PC-3 (cell line): ENCODE measurements around the gene ANP32A. TPM values are rescaled to one million over a fixed set of nuclear protein-coding genes. Genes with fewer than 3 reads are reported as not detected.

Experiments
- ATAC-seq: fragments of 200-7000 bp; cut with Tn5 transposase; 2 replicates; pipeline ENCODE4 v1.9.1; 2020; ENCODE audit warnings: mild to moderate bottlenecking, moderate library complexity
- BruUV-seq: library from RNA; stranded (reverse); fragments of 400-500 nt; replicated peaks from 2 replicates; lab custom pipeline; 2021; lab: Mats Ljungman, UMichigan
- CTCF ChIA-PET: fragments of 300-600 bp; sonication (Branson Sonifier 250); formaldehyde crosslinking; loops from one replicate; lab custom pipeline; 2022; ENCODE audit warnings: antibody characterized with exemption; lab: Charles Lee
- POLR2A ChIA-PET: fragments of 300-600 bp; sonication (Branson Sonifier 250); formaldehyde crosslinking; loops from one replicate; lab custom pipeline; 2022; ENCODE audit warnings: antibody characterized with exemption; ENCODE audit not compliant: unreplicated experiment; lab: Charles Lee
- DNase-seq: peaks from one replicate; pipeline ENCODE4 v3.0.0-alpha.2; 2015
- H2AFZ ChIP-seq: fragments of 300-600 bp; sonication (generic); 2 replicates; pipeline ENCODE4 v1.6.0; 2016; ENCODE audit warnings: antibody characterized with exemption, low read length
- H3F3A ChIP-seq: fragments of 300-600 bp; sonication (generic); one replicate; pipeline ENCODE4 v1.6.0; 2017; ENCODE audit warnings: antibody characterized with exemption, low read length, control low read depth, mild to moderate bottlenecking; ENCODE audit not compliant: unreplicated experiment
- H3K27ac ChIP-seq: fragments of 300-600 bp; sonication (generic); 2 replicates; pipeline ENCODE4 v1.5.1; 2016; ENCODE audit warnings: mild to moderate bottlenecking, low read length
- H3K27me3 ChIP-seq: fragments of 300-600 bp; sonication (generic); 2 replicates; pipeline ENCODE4 v1.6.1; 2016; ENCODE audit warnings: low read length, mixed read lengths
- H3K36me3 ChIP-seq: fragments of 300-600 bp; sonication (generic); 2 replicates; pipeline ENCODE4 v1.6.1; 2016; ENCODE audit warnings: low read depth, mixed run types, low read length, mixed read lengths
- H3K4me1 ChIP-seq: fragments of 300-600 bp; sonication (generic); 2 replicates; pipeline ENCODE4 v1.5.1; 2016; ENCODE audit warnings: low read length; ENCODE audit not compliant: insufficient read depth
- H3K4me2 ChIP-seq: fragments of 300-600 bp; sonication (generic); 2 replicates; pipeline ENCODE4 v1.6.0; 2016; ENCODE audit warnings: low read length
- H3K4me3 ChIP-seq: fragments of 300-600 bp; sonication (generic); 2 replicates; pipeline ENCODE4 v1.5.1; 2016; ENCODE audit warnings: mild to moderate bottlenecking, low read length, mixed read lengths
- H3K79me2 ChIP-seq: fragments of 300-600 bp; sonication (generic); 2 replicates; pipeline ENCODE4 v1.6.1; 2017; ENCODE audit warnings: low read length, mixed read lengths
- H3K9ac ChIP-seq: fragments of 300-600 bp; sonication (generic); 2 replicates; pipeline ENCODE4 v1.6.0; 2016; ENCODE audit warnings: mild to moderate bottlenecking, low read length
- H3K9me2 ChIP-seq: fragments of 300-600 bp; sonication (generic); replicated peaks from 2 replicates; pipeline ENCODE4 v1.6.1; 2016; ENCODE audit warnings: mixed run types, low read length, mixed read lengths
- H3K9me3 ChIP-seq: fragments of 300-600 bp; sonication (generic); 2 replicates; pipeline ENCODE4 v1.6.1; 2016; ENCODE audit warnings: low read length, mixed read lengths
- H4K20me1 ChIP-seq: fragments of 300-600 bp; sonication (generic); 2 replicates; pipeline ENCODE4 v1.6.1; 2016; ENCODE audit warnings: low read length, mixed read lengths
- EZH2 ChIP-seq: fragments of 300-600 bp; sonication (generic); IDR thresholded peaks from one replicate; pipeline ENCODE4 v1.6.1; 2017; ENCODE audit warnings: antibody characterized with exemption, mild to moderate bottlenecking, low read length; ENCODE audit not compliant: unreplicated experiment
- EZH2phosphoT487 ChIP-seq: fragments of 300-600 bp; sonication (generic); IDR thresholded peaks from 2 replicates; pipeline ENCODE4 v1.6.1; 2018; ENCODE audit warnings: mild to moderate bottlenecking, antibody characterized with exemption, low read length, borderline replicate concordance
- intact Hi-C: fragments of 100-400 bp; cut with micrococcal nuclease; formaldehyde crosslinking; loops from 2 replicates; pipeline ENCODE4 v1.9.0; 2023
- total RNA-seq: library from RNA; depleted of rRNA; stranded (reverse); fragments of >200 nt; gene quantifications from 2 replicates; pipeline ENCODE4 v1.2.3, GENCODE V29; 2014
- TF ChIP-seq, protein P1 (sequence below): fragments of 300-600 bp; sonication (generic); conservative IDR thresholded peaks from 2 replicates; pipeline ENCODE4 v1.5.1; 2017; ENCODE audit warnings: antibody characterized with exemption, low read depth, mild to moderate bottlenecking, low read length

The ANP32A gene
- total RNA-seq, 1 experiment from 2014 or later, result 106 TPM

- BruUV-seq, result no TSS peak
- CTCF ChIA-PET, result no interaction called here
Measured at GRCh38 chr15:68775671-68776476, 44.8 kb downstream of the ANP32A start.

DNA sequence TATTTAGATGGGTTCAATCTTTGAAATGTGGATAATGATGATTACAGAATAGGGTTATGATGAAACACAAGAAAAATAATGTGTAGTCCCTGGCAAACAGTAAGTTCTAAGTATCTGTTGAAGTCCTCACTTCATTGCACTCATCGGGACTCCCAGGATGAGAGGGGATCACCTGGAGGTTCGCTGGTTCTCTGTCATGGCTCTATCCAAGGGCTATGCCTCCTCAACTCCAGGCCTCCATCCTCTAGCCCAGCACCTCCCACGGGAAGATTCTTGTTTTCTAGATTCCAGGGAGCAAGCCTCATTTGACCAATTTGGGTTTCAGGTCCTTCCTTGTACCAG, 45.5 kb downstream of the ANP32A start:
- Histone ChIP-seq H3K36me3 (peaks cover 17% of the 10 kb centered on the region; the same call in 1 of the 2 replicates), H3K4me2 (no peak overlapping the region), H3K4me3 (no peak overlapping the region), H3K9ac (no peak overlapping the region), H3K9me3 (no peaks in the 10 kb centered on the region), H3K27me3 (no peaks in the 10 kb centered on the region), H3K79me2 (no peaks in the 10 kb centered on the region), H2AFZ (no peak overlapping the region), H3F3A (no peaks in the 10 kb centered on the region), H3K4me1 (no peaks in the 10 kb centered on the region), H3K9me2 (no peaks in the 10 kb centered on the region), H3K27ac (no peak overlapping the region), H4K20me1 (no peaks in the 10 kb centered on the region)
- no TSS peak for BruUV-seq
- DNase-seq (no peak), ATAC-seq (no peak)
- intact Hi-C loops, result no loop called here
- TF ChIP-seq EZH2 (no peak), EZH2phosphoT487 (no peak)
- TF ChIP-seq, protein P1, sequence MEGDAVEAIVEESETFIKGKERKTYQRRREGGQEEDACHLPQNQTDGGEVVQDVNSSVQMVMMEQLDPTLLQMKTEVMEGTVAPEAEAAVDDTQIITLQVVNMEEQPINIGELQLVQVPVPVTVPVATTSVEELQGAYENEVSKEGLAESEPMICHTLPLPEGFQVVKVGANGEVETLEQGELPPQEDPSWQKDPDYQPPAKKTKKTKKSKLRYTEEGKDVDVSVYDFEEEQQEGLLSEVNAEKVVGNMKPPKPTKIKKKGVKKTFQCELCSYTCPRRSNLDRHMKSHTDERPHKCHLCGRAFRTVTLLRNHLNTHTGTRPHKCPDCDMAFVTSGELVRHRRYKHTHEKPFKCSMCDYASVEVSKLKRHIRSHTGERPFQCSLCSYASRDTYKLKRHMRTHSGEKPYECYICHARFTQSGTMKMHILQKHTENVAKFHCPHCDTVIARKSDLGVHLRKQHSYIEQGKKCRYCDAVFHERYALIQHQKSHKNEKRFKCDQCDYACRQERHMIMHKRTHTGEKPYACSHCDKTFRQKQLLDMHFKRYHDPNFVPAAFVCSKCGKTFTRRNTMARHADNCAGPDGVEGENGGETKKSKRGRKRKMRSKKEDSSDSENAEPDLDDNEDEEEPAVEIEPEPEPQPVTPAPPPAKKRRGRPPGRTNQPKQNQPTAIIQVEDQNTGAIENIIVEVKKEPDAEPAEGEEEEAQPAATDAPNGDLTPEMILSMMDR, result no peak
- CTCF ChIA-PET, result no interaction called here
- POLR2A ChIA-PET, result no interaction called here

More at GRCh38 chr15:68775671-68776476, 44.8 kb downstream of the ANP32A start:
- TF ChIP-seq, protein P1, result no peak
- TF ChIP-seq EZH2 (no peak), EZH2phosphoT487 (no peak)
- Histone ChIP-seq H3K4me2 (no peak overlapping the region), H3K4me3 (no peak overlapping the region), H4K20me1 (no peaks in the 10 kb centered on the region), H3K9me2 (no peaks in the 10 kb centered on the region), H3K27ac (no peak overlapping the region), H3K9ac (no peak overlapping the region), H3K36me3 (peaks cover 17% of the 10 kb centered on the region), H3F3A (no peaks in the 10 kb centered on the region), H3K9me3 (no peaks in the 10 kb centered on the region), H2AFZ (no peak overlapping the region), H3K4me1 (no peaks in the 10 kb centered on the region), H3K79me2 (no peaks in the 10 kb centered on the region), H3K27me3 (no peaks in the 10 kb centered on the region)
- DNase-seq (no peak), ATAC-seq (no peak)
- POLR2A ChIA-PET, result no interaction called here
- intact Hi-C loops, result no loop called here

- no peak overlapping the region for H3K4me3 ChIP-seq
- no peak overlapping the region for H2AFZ ChIP-seq
- no peaks in the 10 kb centered on the region for H3F3A ChIP-seq
- no peak for ATAC-seq
- no peaks in the 10 kb centered on the region for H3K9me2 ChIP-seq
- no peak overlapping the region for H3K9ac ChIP-seq
- H3K27me3 ChIP-seq, result no peaks in the 10 kb centered on the region
- intact Hi-C loops, result no loop called here
- no peaks in the 10 kb centered on the region for H3K9me3 ChIP-seq
- no peaks in the 10 kb centered on the region for H3K79me2 ChIP-seq
- POLR2A ChIA-PET, result no interaction called here
- H4K20me1 ChIP-seq, result no peaks in the 10 kb centered on the region
- no TSS peak for BruUV-seq
- no peak for DNase-seq
- no peak overlapping the region for H3K27ac ChIP-seq
- CTCF ChIA-PET, result no interaction called here
- peaks cover 17% of the 10 kb centered on the region; the same call in 1 of the 2 replicates for H3K36me3 ChIP-seq
- no peaks in the 10 kb centered on the region for H3K4me1 ChIP-seq
- no peak overlapping the region for H3K4me2 ChIP-seq
- TF ChIP-seq, protein P1, result no peak
- TF ChIP-seq EZH2phosphoT487 (no peak), EZH2 (no peak)
Measured at GRCh38 chr15:68774521-68775235, 46.0 kb downstream of the ANP32A start.
